Hepatic stellate cell (primary cell): ENCODE results near the gene KIF13A.
"Not testable (repeated sequence)": the region's sequence is repeated elsewhere in the genome, so short reads cannot be mapped to it uniquely, and the experiment has no call there.

Experiments used
- DNase-seq: peaks from one replicate; pipeline ENCODE4 v3.0.0; 2011; ENCODE audit warnings: low spot score

The KIF13A gene

GRCh38 chr6:17998442-17998841, 11.0 kb upstream of the KIF13A start:
- no peak for DNase-seq

DNA sequence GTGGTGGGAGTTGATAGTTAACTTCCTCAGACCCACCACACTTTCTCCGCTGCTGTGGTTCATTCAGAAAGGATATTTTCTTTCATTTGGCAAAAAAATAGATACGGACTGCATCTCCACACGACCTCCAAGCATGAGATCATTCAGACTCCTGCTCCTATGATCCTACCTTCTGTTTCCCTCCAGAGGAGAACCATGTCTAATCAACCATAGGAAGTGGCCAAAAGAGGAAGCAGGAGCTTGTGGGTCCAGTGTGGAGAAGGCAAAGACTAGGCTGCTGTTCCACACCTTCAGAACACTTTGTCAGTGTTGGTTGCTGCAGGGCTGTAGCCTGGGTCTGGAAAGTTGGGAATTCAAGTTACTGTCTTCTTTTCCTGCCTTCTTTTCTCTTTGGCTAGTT, 10.6 kb upstream of the KIF13A start:
- DNase-seq = no peak

DNA sequence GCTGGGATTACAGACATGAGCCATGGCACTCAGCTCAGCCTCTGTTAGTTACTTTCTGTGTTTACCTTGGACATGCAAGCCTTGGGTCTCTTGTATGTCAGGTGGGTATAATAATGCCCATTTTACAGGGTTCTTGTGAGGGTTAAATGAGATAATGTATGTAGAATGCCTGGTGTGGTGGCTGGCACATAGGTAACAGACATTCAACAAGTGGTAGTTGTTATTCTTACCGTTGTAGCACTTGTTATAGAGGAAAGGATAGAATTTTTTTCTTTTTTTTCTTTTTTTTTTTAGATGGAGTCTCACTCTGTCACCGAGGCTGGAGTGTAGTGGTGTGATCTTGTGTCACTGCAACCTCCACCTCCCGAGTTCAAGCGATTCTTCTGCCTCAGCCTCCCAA, 8.0 kb upstream of the KIF13A start:
- DNase-seq = no peak

DNA sequence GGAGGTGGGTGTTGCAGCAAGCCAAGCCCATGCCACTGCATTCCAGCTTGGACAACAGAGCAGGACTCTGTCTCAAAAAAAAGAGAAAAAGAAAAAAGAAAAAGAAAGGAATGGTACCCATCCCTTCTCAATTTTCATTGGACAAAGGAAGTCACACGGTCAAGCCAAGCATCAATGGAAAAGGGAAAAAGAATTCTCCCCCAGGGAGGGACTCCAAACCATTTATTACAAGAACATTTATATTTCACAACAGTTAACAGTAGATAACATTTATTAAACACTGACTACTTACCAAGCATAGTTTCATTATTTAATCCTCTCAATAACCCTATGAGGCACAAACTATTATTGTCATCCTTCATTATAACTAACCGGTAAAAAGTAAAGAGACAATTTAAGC, 6.6 kb upstream of the KIF13A start:
- no peak for DNase-seq

DNA sequence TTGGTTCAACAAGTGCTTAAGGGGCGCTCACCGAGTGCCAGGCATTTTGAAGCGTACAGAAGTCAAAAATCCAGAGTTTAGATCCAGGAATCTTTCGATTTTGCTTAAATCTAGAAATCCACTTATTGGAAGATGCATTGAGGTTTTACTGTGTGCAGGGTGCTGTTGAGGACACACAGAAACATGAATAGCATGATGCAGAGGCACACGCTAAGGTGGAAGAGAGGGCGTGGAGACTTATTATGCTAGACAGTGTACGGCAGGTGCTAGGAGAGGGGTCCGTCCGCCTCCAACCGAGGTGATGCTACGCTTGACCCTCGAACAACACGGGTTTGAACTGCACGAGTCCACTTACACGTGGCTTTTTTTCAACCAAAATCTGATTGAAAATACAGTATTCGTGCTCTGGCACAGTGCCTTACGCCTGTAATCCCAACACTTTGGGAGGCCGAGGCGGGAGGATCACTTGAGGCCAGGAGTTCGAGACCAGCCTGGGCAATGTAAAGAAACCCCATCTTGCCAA, 1.0 kb upstream of the KIF13A start:
- no peak for DNase-seq

- DNase-seq = peak; percentile 81
Observed at GRCh38 chr6:17987697-17988421, 424 bp upstream of the KIF13A start.

- peak; percentile 63 for DNase-seq
Observed at GRCh38 chr6:17986656-17987446, 584 bp downstream of the KIF13A start.

GRCh38 chr6:17985934-17986655, 1.3 kb downstream of the KIF13A start:
- no peak for DNase-seq

GRCh38 chr6:17984812-17985670, 2.4 kb downstream of the KIF13A start:
- DNase-seq = peak; percentile 37

- DNase-seq = no peak
Observed at GRCh38 chr6:17984399-17984798, 3.0 kb downstream of the KIF13A start.

- no peak for DNase-seq
Observed at GRCh38 chr6:17983730-17984129, 3.7 kb downstream of the KIF13A start.

DNA sequence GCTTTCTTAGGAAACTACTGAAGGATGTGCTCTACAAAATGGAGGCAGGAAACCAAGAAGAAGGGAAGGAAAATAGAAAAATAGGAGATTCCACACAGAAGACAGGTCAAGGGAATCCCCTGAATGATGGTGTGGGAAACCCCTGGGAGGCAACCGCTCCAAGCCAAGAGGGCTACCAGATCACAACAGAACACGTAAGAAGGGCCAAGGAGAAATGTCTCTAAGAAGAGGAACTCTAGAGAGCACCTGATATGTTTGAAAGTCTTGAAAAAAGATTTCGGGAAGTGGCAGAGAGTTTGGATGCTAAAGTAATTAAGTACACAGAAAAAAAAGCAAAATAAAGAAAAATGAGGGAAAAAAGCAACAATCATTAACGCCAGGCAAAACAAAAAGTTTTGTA, 7.1 kb downstream of the KIF13A start:
- no peak for DNase-seq

DNA sequence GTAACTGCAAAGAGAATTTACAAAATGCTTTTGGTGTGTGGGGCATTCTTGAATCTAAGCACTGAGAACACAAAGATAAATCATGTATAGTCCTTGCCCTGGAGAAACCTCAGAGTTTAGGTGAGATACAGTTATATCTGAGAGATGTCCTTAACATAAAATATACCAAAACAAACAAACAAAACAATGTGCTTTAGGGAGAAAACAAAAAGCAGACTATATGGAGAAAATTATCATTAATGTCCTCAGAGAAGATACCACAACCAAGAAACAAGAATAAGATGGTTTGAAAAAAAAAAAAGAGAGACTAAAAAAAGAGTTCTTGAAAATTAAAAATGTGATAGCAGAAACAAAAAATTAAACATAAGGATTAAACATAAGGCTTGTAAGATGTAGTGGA, 8.0 kb downstream of the KIF13A start:
- DNase-seq = no peak

DNA sequence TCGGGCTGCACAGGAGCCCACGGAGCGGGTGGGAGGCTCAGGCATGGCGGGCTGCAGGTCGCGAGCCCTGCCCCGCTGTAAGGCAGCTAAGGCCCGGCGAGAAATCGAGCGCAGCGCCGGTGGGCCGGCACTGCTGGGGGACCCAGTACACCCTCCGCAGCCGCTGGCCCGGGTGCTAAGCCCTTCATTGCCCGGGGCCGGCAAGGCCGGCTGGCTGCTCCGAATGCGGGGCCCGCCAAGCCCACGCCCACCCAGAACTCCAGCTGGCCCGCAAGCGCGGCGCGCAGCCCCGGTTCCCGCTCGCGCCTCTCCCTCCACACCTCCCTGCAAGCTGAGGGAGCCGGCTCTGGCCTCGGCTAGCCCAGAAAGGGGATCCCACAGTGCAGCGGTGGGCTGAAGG, 11.2 kb downstream of the KIF13A start:
- DNase-seq = not testable (repeated sequence)

DNA sequence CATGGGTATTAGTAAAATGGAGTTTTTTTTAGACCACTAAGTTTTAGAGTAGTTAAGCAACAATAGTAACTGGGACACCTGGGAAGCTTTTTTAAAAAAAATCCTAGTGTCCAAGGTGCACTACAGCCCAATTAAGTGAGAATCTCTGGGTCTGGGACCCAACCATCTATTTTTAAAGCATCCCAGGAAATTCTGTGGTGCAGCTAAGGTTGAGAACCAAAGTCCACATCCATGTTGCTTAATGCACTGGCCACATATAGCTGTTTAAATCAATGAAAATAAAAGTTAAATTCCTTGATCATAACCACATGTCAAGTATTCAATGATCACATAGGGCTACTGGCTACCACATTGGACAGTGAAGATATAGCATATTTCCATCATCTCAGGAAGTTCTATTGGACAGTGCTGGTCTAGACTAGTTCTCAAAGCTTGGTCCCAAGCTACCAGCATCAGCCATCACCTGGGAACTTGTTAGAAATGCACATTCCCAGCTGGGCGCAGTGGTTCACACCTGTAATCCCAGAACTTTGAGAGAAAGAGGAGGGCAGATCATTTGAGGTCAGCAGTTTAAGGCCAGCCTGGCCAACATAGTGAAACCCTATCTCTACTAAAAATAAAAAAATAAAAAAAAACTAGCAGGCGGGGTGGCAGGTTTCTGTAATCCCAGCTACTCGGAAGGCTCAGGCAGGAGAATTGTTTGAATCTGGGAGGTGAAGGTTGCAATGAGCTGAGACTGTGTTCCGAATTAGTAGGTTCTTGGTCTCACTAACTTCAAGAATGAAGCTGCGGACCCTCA, 12.7 kb downstream of the KIF13A start:
- DNase-seq = no peak

DNA sequence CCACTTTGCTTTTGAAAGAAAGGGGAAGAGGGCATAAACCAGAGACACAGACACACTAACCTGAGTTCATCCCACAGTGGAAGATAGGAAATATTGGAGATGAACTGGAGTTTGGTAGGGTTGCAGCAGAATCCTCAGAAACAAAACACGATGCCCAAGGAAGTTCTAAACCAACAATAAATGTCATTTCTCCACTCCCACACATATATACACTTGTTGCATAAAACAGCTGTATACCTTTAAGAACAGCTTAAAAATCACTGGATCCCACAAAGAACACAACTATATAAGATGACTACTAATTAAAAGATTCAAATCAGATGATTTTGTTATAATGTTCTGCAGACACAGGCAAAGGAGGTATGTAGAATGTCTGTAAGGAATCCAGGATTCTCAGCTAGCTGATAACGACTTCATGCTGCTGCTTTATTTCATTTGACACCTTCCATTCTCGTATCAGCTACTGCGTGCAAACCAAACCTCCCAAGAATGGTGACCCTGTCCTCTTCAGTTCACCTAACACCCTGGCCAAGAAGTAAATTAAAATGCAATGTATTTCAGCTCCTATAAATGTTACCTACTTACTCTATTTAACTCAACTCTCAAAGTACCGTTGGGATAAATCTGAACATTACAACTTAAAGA, 14.3 kb downstream of the KIF13A start:
- no peak for DNase-seq

DNA sequence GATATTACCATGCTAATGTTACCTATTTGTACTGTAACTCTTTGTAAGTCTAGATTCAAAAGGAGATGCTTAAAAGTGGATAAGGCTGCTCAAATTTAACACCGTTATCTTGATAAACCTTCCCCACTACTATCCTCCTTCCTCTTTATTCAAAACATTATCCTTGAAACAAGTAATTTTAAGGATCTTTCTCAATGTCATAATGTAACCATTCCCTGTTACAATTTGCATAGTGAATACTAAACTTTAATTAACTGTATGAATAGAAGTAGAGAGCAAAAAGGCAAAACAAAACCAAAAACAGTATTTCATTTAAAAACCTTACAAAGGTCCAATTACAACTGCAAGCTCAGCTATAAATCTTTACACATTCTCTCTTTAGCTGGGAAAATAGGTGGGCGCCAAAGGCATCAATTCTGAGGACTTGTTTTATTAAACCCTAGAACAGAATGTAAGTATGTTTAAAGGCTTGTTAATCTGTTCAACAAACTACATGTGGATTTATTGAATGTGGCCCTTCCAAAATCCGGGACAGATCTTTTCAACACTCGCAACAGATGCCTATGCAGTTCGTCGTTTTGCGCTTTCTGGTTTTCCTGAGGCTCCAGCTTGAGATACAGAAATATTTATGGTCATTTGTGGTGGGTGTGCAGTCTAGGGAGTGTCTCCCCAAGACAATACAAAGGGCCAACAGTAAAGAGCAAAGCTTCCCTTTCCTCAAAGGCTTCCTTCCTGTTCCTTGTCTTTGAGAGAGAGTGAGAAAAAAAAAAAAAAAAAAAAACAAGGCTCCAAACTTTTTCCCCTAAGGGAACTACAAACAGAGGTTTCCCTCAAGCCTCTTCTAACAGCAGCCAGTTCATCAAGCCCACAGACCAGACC, 15.1 kb downstream of the KIF13A start:
- no peak for DNase-seq

GRCh38 chr6:17971128-17972073, 16.0 kb downstream of the KIF13A start:
- no peak for DNase-seq
